GM19468 (cell line): Measurements from ENCODE around the gene NDUFAF2.
"Not testable (repeated sequence)": the region's sequence is repeated elsewhere in the genome, so short reads cannot be mapped to it uniquely, and the experiment has no call there.

Experiments used
- ATAC-seq: cut with Tn5 transposase; IDR thresholded peaks from one replicate; pipeline ENCODE4 v1.9.1; 2021; ENCODE audit warnings: mild to moderate bottlenecking, moderate library complexity, moderate number of reproducible peaks; ENCODE audit not compliant: unreplicated experiment; ENCODE audit errors: extremely low read depth

Gene NDUFAF2

GRCh38 chr5:61031301-61031700 lies 86.3 kb downstream of the NDUFAF2 start:
- not testable (repeated sequence) for ATAC-seq

- ATAC-seq: no peak
These were observed 99.5 kb downstream of the NDUFAF2 start for GRCh38 chr5:61044545-61044944.

- ATAC-seq: no peak
These were observed 102.3 kb downstream of the NDUFAF2 start for GRCh38 chr5:61047346-61047745.

GRCh38 chr5:61048534-61048933 lies 103.5 kb downstream of the NDUFAF2 start:
- no peak for ATAC-seq

GRCh38 chr5:61050292-61050691 lies 105.3 kb downstream of the NDUFAF2 start:
- ATAC-seq: no peak

GRCh38 chr5:61051267-61051666 lies 106.3 kb downstream of the NDUFAF2 start:
- no peak for ATAC-seq

- no peak for ATAC-seq
These were observed 107.9 kb downstream of the NDUFAF2 start for GRCh38 chr5:61052882-61053281.

- ATAC-seq: no peak
These were observed 108.9 kb downstream of the NDUFAF2 start for GRCh38 chr5:61053937-61054336.

GRCh38 chr5:61055434-61056006 lies 110.5 kb downstream of the NDUFAF2 start:
- ATAC-seq: no peak

GRCh38 chr5:61059499-61059898 lies 114.5 kb downstream of the NDUFAF2 start:
- ATAC-seq: no peak

- no peak for ATAC-seq
These were observed 124.1 kb downstream of the NDUFAF2 start for GRCh38 chr5:61069150-61069549.

GRCh38 chr5:61071526-61071925 lies 126.5 kb downstream of the NDUFAF2 start:
- no peak for ATAC-seq

- ATAC-seq: no peak
These were observed 131.6 kb downstream of the NDUFAF2 start for GRCh38 chr5:61076626-61077025.

GRCh38 chr5:61081741-61082140 lies 136.7 kb downstream of the NDUFAF2 start:
- no peak for ATAC-seq

GRCh38 chr5:61082516-61083280 lies 137.7 kb downstream of the NDUFAF2 start:
- no peak for ATAC-seq

GRCh38 chr5:61084658-61085057 lies 139.7 kb downstream of the NDUFAF2 start:
- no peak for ATAC-seq

GRCh38 chr5:61085885-61086284 lies 140.9 kb downstream of the NDUFAF2 start:
- ATAC-seq: no peak

GRCh38 chr5:61087921-61088320 lies 142.9 kb downstream of the NDUFAF2 start:
- ATAC-seq: no peak

GRCh38 chr5:61089351-61089750 lies 144.3 kb downstream of the NDUFAF2 start:
- no peak for ATAC-seq

- ATAC-seq: not testable (repeated sequence)
These were observed 148.2 kb downstream of the NDUFAF2 start for GRCh38 chr5:61093046-61093771.

GRCh38 chr5:61097465-61097864 lies 152.5 kb downstream of the NDUFAF2 start:
- no peak for ATAC-seq
